Epidermal melanocyte (primary cell): ENCODE measurements around the gene ZEB2.
"Not testable (repeated sequence)": the region's sequence is repeated elsewhere in the genome, so short reads cannot be mapped to it uniquely, and the experiment has no call there.

ENCODE experiments used
- DNase-seq: peaks from one replicate; pipeline ENCODE4 v3.0.0; 2011; ENCODE audit warnings: low spot score; ENCODE audit not compliant: insufficient read length

ZEB2 gene

GRCh38 chr2:144385381-144385780 is 134.5 kb downstream of the ZEB2 start:
- no peak for DNase-seq

GRCh38 chr2:144383571-144384100 is 136.3 kb downstream of the ZEB2 start:
- DNase-seq: no peak

GRCh38 chr2:144382849-144383248 is 137.1 kb downstream of the ZEB2 start:
- no peak for DNase-seq

- no peak for DNase-seq
Observed at GRCh38 chr2:144381716-144382115, 138.2 kb downstream of the ZEB2 start.

- no peak for DNase-seq
Observed at GRCh38 chr2:144379851-144380311, 140.0 kb downstream of the ZEB2 start.

DNA sequence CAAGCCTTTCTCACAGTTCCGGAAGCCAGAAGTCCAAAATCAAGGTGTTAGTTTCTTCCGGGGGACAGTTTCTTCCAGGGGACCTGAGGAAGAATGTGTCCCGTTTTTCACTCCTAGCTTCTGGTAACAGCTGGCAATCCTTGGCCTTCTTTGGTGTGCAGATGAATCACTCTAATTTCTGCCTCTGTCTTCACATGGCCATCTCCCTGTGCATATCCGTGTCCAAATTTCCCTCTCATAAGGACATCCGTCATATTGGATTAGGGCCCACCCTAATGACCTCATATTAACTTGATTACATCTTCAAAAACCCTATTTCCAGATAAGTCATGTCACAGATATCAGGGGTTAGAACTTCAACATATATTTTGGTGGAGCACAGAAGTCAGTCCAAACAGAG is 141.4 kb downstream of the ZEB2 start:
- no peak for DNase-seq

GRCh38 chr2:144377914-144378313 is 142.0 kb downstream of the ZEB2 start:
- no peak for DNase-seq

- no peak for DNase-seq
Observed at GRCh38 chr2:144376926-144377325, 143.0 kb downstream of the ZEB2 start.

DNA sequence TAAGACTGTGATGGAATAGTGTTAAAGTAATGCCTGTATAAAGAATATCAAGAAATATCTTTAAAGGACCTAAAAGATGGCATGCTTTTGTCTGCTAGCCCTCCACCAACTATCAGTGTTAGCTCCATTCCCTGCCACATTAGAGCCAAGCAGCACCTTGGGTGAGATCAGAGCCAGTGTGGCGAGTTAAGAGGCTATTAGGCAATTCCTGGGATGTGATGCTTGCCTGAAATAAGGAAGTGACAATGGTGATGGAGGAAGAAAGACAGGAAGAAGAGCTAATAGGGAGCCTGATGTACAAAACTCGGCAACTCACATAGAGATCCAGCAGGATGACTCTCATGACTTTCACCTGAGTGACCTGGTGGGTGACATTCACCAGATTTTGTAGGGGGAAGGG is 143.5 kb downstream of the ZEB2 start:
- DNase-seq: no peak

GRCh38 chr2:144374163-144374661 is 145.7 kb downstream of the ZEB2 start:
- no peak for DNase-seq

GRCh38 chr2:144372410-144373080 is 147.4 kb downstream of the ZEB2 start:
- DNase-seq: no peak

DNA sequence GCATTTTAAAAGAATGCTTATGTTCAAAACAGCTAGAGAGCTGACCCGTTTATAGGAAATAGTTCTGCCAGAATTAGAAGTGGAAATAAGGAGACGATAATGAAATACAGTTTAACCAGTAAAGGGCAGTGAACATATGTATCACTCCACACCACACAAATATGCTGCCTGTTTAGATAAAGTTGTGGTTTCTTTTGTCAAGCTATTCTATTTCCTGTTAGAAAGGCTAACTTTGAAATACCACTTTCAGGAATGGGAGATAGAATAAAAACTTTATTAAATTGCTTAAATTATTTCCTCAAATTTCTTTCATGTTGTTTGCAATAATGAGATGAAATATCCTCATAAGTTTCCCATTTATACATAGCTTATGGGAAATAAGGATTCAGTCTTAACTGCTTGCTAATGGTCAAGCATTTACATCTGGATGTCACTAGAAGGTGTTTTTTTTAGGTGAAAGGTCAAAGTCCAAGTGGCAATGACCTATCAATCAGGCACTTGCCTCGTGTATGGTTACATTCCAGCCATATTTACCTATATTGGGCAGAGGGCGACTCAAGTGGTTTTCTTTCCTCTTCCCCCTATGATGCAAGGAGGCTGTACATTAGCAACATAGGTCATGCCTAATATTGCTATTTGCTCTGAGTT is 148.9 kb downstream of the ZEB2 start:
- DNase-seq: no peak

- no peak for DNase-seq
Observed at GRCh38 chr2:144369416-144369815, 150.5 kb downstream of the ZEB2 start.

DNA sequence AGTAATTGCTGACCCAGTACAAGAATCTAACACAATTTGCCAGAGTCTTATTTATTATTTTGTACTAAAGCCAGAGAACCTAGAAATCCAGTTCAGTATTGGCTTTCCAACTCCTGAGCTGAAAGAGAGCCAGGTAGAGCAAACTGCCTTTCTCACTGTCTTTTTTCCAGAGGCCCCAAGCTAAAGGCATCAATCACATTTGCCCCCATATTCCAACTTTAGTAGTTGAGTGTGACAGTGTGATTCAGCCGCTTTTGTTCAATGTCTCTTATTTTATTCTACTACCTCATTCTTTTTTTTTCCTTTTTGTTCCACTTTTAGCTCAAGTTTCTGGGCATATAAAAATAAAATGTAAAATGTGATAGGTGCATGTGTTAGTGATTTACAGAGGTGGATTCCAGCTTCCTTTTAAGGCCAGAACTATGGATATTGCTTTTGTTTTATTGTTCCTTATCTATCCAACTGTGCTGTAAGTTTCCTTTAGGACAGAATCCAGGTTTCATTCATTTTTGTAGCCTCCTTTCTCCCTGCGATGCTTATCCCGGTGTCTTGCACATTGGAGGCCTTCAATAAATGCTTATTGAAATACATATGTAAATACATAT is 153.0 kb downstream of the ZEB2 start:
- DNase-seq: no peak

DNA sequence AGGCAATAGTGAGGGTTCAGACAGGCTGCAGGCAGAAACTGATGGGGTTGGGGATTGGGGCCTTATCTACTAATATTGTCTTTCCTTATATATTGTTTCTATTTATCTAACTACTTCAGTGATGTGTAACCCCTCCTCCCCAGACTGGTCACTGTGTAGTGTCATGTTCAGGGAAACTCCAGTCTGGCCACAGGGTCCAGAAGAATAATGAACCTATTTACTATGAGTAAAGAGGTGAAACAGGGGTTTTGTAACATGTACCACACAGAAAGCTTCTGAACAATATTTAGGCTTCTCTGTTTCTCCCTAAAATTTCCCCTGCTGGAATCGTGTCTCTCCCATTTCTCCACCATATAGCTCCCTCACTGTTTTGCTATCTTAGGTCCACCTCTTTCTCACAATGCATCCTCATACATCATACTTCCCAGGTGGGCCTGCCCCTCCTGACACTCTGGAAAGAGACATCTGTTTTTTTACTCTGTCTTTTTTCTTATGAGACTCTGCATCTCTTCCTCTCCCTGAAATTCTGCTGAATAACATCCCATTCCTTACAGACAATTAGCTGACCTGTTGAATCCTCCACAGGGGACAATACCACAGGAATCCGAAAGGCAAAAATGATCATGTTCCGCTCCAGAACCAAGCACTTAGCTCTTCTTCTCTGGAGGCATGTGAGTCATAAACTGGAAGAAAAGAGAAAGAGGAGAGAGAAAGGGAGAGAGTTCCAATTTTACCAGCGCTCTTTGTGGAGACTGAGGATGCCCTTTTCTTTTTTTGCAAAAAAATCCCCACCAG is 154.8 kb downstream of the ZEB2 start:
- no peak for DNase-seq

GRCh38 chr2:144364247-144364646 is 155.7 kb downstream of the ZEB2 start:
- not testable (repeated sequence) for DNase-seq

DNA sequence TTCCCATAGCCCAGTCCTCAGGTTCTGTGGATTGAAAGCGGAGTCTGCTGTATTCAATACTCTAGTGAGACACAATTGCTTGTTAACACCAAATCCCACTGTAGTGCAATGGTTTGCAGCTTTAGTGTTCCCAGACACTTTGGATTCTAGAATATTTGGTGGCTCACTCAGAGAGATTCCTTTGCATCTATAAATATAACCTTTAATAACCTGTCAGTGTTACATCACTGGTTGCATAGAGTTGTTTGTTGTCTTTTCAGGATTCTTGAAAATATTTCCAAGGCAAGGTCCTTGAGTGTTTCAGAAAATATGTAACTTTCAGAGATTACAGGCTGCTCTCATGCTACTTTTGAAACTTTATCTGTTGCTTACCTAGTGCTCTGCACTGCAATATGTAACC is 157.5 kb downstream of the ZEB2 start:
- no peak for DNase-seq

- no peak for DNase-seq
Observed at GRCh38 chr2:144361742-144362141, 158.2 kb downstream of the ZEB2 start.

GRCh38 chr2:144359684-144360083 is 160.2 kb downstream of the ZEB2 start:
- no peak for DNase-seq

GRCh38 chr2:144358979-144359541 is 160.9 kb downstream of the ZEB2 start:
- DNase-seq: no peak

GRCh38 chr2:144358374-144358964 is 161.4 kb downstream of the ZEB2 start:
- DNase-seq: no peak
